DMS153 (cell line): ENCODE results near the gene NFATC1.

Experiments
- DNase-seq: peaks from one replicate; lab custom pipeline; 2025; lab: John Stamatoyannopoulos, UW

NFATC1 gene

GRCh38 chr18:79555885-79556284 is 160.2 kb downstream of the NFATC1 start:
- no peak for DNase-seq

GRCh38 chr18:79556829-79557585 is 161.3 kb downstream of the NFATC1 start:
- DNase-seq, result no peak

GRCh38 chr18:79558196-79558932 is 162.6 kb downstream of the NFATC1 start:
- no peak for DNase-seq

- no peak for DNase-seq
Observed at GRCh38 chr18:79558933-79559416, 163.2 kb downstream of the NFATC1 start.

GRCh38 chr18:79559436-79559835 is 163.7 kb downstream of the NFATC1 start:
- DNase-seq, result no peak

GRCh38 chr18:79560042-79560860 is 164.5 kb downstream of the NFATC1 start:
- peak; percentile 40 for DNase-seq

GRCh38 chr18:79560861-79561210 is 165.1 kb downstream of the NFATC1 start:
- no peak for DNase-seq

GRCh38 chr18:79563949-79564348 is 168.2 kb downstream of the NFATC1 start:
- no peak for DNase-seq

GRCh38 chr18:79564441-79564840 is 168.7 kb downstream of the NFATC1 start:
- no peak for DNase-seq

GRCh38 chr18:79566771-79567431 is 171.2 kb downstream of the NFATC1 start:
- no peak for DNase-seq

- peak; percentile 13 for DNase-seq
Observed at GRCh38 chr18:79567481-79568147, 171.9 kb downstream of the NFATC1 start.

GRCh38 chr18:79568543-79569205 is 172.9 kb downstream of the NFATC1 start:
- DNase-seq, result no peak

- no peak for DNase-seq
Observed at GRCh38 chr18:79569720-79570119, 174.0 kb downstream of the NFATC1 start.

- DNase-seq, result no peak
Observed at GRCh38 chr18:79570266-79571201, 174.8 kb downstream of the NFATC1 start.

- DNase-seq, result no peak
Observed at GRCh38 chr18:79571211-79572092, 175.7 kb downstream of the NFATC1 start.

- no peak for DNase-seq
Observed at GRCh38 chr18:79572093-79572780, 176.5 kb downstream of the NFATC1 start.

GRCh38 chr18:79572848-79573451 is 177.2 kb downstream of the NFATC1 start:
- no peak for DNase-seq
